IMR-90 (cell line): ENCODE data around the gene PAGE2. TPM values are rescaled to one million over a fixed set of nuclear protein-coding genes. Genes with fewer than 3 reads are reported as not detected.
A peak's percentile ranks its signal among the peaks of the same experiment; 100 is the strongest.

Experiments
- ATAC-seq: fragments of 200-7000 bp; cut with Tn5 transposase; 2 replicates; pipeline ENCODE4 v1.9.1; 2020; ENCODE audit warnings: low read depth, mild to moderate bottlenecking, moderate library complexity
- BruUV-seq: library from RNA; stranded (reverse); fragments of 400-500 nt; replicated peaks from 2 replicates; lab custom pipeline; 2021; lab: Mats Ljungman, UMichigan
- CTCF ChIA-PET: fragments of 300-600 bp; formaldehyde crosslinking; extraction: SDS; loops from one replicate; lab custom pipeline; 2021; ENCODE audit warnings: antibody characterized with exemption; lab: Yijun Ruan, JAX
- POLR2A ChIA-PET: fragments of 300-600 bp; sonication (Branson Sonifier 250); formaldehyde crosslinking; loops from one replicate; lab custom pipeline; 2022; ENCODE audit warnings: antibody characterized with exemption; ENCODE audit not compliant: unreplicated experiment; lab: Charles Lee
- DNase-seq: peaks from one replicate; pipeline ENCODE4 v3.0.0; 2013
- H2AFZ ChIP-seq: replicated peaks from 2 replicates; pipeline ENCODE3; 2013; ENCODE audit warnings: low read length, mild to moderate bottlenecking; ENCODE audit not compliant: poor library complexity
- H2AK5ac ChIP-seq: 2 replicates; pipeline ENCODE4 v1.6.1; 2013; ENCODE audit warnings: low read depth, low read length, inconsistent platforms
- H2AK9ac ChIP-seq: replicated peaks from 2 replicates; pipeline ENCODE3; 2013; ENCODE audit warnings: mild to moderate bottlenecking, low read depth, low read length, moderate library complexity; ENCODE audit not compliant: poor library complexity
- H2BK120ac ChIP-seq: 2 replicates; pipeline ENCODE4 v1.6.1; 2013; ENCODE audit warnings: low read depth, low read length, inconsistent platforms
- H2BK15ac ChIP-seq: 3 replicates; pipeline ENCODE4 v1.6.1; 2013; ENCODE audit warnings: low read depth, low read length, inconsistent platforms
- H2BK20ac ChIP-seq: 2 replicates; pipeline ENCODE4 v1.6.1; 2013; ENCODE audit warnings: low read depth, mild to moderate bottlenecking, inconsistent platforms, low read length, moderate library complexity
- H2BK5ac ChIP-seq: 2 replicates; pipeline ENCODE4 v1.6.1; 2013; ENCODE audit warnings: mild to moderate bottlenecking, low read depth, low read length, inconsistent platforms; ENCODE audit not compliant: poor library complexity, severe bottlenecking
- H3K14ac ChIP-seq: replicated peaks from 2 replicates; pipeline ENCODE4 v1.6.1; 2013; ENCODE audit warnings: low read depth, low read length, inconsistent platforms
- H3K18ac ChIP-seq: 2 replicates; pipeline ENCODE4 v1.6.1; 2013; ENCODE audit warnings: low read depth, low read length, control low read depth
- H3K23ac ChIP-seq: 2 replicates; pipeline ENCODE4 v1.6.1; 2013; ENCODE audit warnings: low read depth, low read length, inconsistent platforms
- H3K27ac ChIP-seq: 2 replicates; pipeline ENCODE4 v1.5.1; 2013; ENCODE audit warnings: mild to moderate bottlenecking, control low read depth, low read length; ENCODE audit not compliant: insufficient read depth
- H3K27me3 ChIP-seq: 2 replicates; pipeline ENCODE4 v1.6.1; 2013; ENCODE audit warnings: low read length; ENCODE audit not compliant: control insufficient read depth, insufficient read depth
- H3K36me3 ChIP-seq: 2 replicates; pipeline ENCODE4 v1.6.1; 2013; ENCODE audit warnings: low read length, mixed read lengths; ENCODE audit not compliant: control insufficient read depth, insufficient read depth
- H3K4ac ChIP-seq: 2 replicates; pipeline ENCODE4 v1.6.1; 2013; ENCODE audit warnings: low read depth, low read length, inconsistent platforms
- H3K4me1 ChIP-seq: 2 replicates; pipeline ENCODE4 v1.6.1; 2013; ENCODE audit warnings: low read length, mixed read lengths; ENCODE audit not compliant: control insufficient read depth, insufficient read depth
- H3K4me2 ChIP-seq: 2 replicates; pipeline ENCODE4 v1.6.1; 2013; ENCODE audit warnings: low read depth, mild to moderate bottlenecking, control low read depth, low read length, moderate library complexity
- H3K4me3 ChIP-seq: 2 replicates; pipeline ENCODE4 v1.5.1; 2013; ENCODE audit warnings: low read depth, mild to moderate bottlenecking, control low read depth, low read length, moderate library complexity; ENCODE audit not compliant: insufficient read depth
- H3K56ac ChIP-seq: 2 replicates; pipeline ENCODE4 v1.6.1; 2013; ENCODE audit warnings: low read length, inconsistent platforms; ENCODE audit not compliant: insufficient read depth; ENCODE audit errors: extremely low read depth
- H3K79me1 ChIP-seq, 2 experiments: 2 replicates each; pipeline ENCODE4 v1.6.1; 2013; ENCODE audit warnings: low read length in 2 of 2, inconsistent platforms in 1 of 2, low read depth in 1 of 2
- H3K9ac ChIP-seq: 2 replicates; pipeline ENCODE4 v1.6.1; 2013; ENCODE audit warnings: low read depth, low read length, control low read depth
- H3K9me1 ChIP-seq: 2 replicates; pipeline ENCODE4 v1.6.1; 2013; ENCODE audit warnings: low read length, inconsistent platforms; ENCODE audit not compliant: insufficient read depth
- H3K9me3 ChIP-seq: 2 replicates; pipeline ENCODE4 v1.6.1; 2013; ENCODE audit warnings: low read length; ENCODE audit not compliant: control insufficient read depth, insufficient read depth
- H4K20me1 ChIP-seq: 2 replicates; pipeline ENCODE4 v1.6.1; 2013; ENCODE audit warnings: low read length, inconsistent platforms; ENCODE audit not compliant: insufficient read depth
- H4K5ac ChIP-seq: 2 replicates; pipeline ENCODE4 v1.6.1; 2013; ENCODE audit warnings: mild to moderate bottlenecking, low read depth, low read length, control low read depth
- H4K8ac ChIP-seq, 2 experiments: 2 replicates each; pipeline ENCODE4 v1.6.1; 2013; ENCODE audit warnings: low read depth in 2 of 2, low read length in 2 of 2, control low read depth in 1 of 2, inconsistent platforms in 1 of 2
- H4K91ac ChIP-seq: 2 replicates; pipeline ENCODE4 v1.6.1; 2013; ENCODE audit warnings: low read depth, low read length, inconsistent platforms; ENCODE audit not compliant: insufficient read depth
- CHD1 ChIP-seq: IDR thresholded peaks from 2 replicates; pipeline ENCODE4 v1.6.1; 2012; ENCODE audit warnings: low read depth, low read length, improper control_type of control experiment
- POLR2A ChIP-seq: IDR thresholded peaks from 2 replicates; pipeline ENCODE4 v1.6.1; 2012; ENCODE audit warnings: mild to moderate bottlenecking, low read depth, low read length
- RAD21 ChIP-seq: IDR thresholded peaks from 2 replicates; pipeline ENCODE4 v1.6.1; 2012; ENCODE audit warnings: low read length, improper control_type of control experiment
- RFX5 ChIP-seq: IDR thresholded peaks from 2 replicates; pipeline ENCODE4 v1.8.0; 2012; ENCODE audit warnings: low read depth, mild to moderate bottlenecking, low read length, moderate library complexity
- WGBS, 2 experiments: methylation state at CpG; one replicate each; pipeline versions ENCODE4 v1.1.5 to v1.1.7; 2013; ENCODE audit warnings: missing lambda C conversion rate in 2 of 2; ENCODE audit not compliant: insufficient read length in 1 of 2; ENCODE audit errors: extremely low coverage in 2 of 2; 5-methylcytosine and 5-hydroxymethylcytosine counted together
- dilution Hi-C: fragments of 300-500 bp; cut with HindIII; formaldehyde crosslinking; loops from one replicate; pipeline ENCODE4 v1.14.3; 2018; ENCODE audit warnings: low sequenced_read_pairs; ENCODE audit not compliant: unreplicated experiment
- in situ Hi-C: fragments of 300-500 bp; cut with MboI; formaldehyde crosslinking; loops from 3 replicates; pipeline ENCODE4 v1.14.3; 2019; ENCODE audit warnings: low sequenced_read_pairs, inconsistent platforms, mixed read lengths
- intact Hi-C: fragments of 100-400 bp; cut with micrococcal nuclease; formaldehyde crosslinking; loops from 2 replicates; pipeline ENCODE4 v1.10.0; 2022
- polyA plus RNA-seq, 3 experiments: library from polyadenylated mRNA; depleted of rRNA; stranded (reverse); fragments of >200 nt; gene quantifications; 2 replicates each; pipeline ENCODE4 v1.2.3, GENCODE V29; 2012; ENCODE audit warnings: low replicate concordance in 1 of 3
- total RNA-seq: library from RNA; depleted of rRNA; stranded (reverse); fragments of >200 nt; gene quantifications from 2 replicates; pipeline ENCODE4 v1.2.3, GENCODE V29; 2012
- TF ChIP-seq, protein P1 (sequence below): conservative IDR thresholded peaks from 2 replicates; pipeline ENCODE4 v1.5.1; 2012; ENCODE audit warnings: mild to moderate bottlenecking, low read depth, low read length, improper control_type of control experiment

Gene PAGE2
- total and polyA plus RNA-seq, 2 of the 4 experiments (the other 2 are of a cell fraction): not detected

DNA sequence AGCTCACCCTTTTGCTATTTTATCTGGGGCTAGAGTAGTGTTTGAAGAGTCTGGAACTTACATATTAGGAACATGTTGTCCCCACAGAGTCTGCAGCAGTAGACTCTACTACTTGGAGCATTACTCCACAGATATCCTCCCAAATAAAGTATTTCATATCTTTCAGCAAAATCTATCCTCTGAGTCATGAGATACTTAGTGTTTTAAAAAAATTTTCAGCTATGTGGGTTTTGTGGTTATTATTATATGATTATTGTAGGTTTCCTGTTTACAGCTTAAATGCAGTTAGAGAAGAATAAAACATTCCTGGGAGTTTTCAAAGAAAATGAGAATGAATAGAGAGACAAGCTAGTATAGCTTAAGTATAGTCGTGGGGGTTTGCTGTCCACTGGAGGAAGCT, 30.9 kb downstream of the PAGE2 start:
- no TSS peak for BruUV-seq
- peaks cover 8% of the 10 kb centered on the region for H3K27me3 ChIP-seq
- H3K23ac ChIP-seq: no peak overlapping the region
- no peak overlapping the region for H3K27ac ChIP-seq
- no peak overlapping the region for H3K4me3 ChIP-seq
- H2BK5ac ChIP-seq: no peak overlapping the region
- peak; percentile 49 for ATAC-seq
- H4K5ac ChIP-seq: no peak overlapping the region
- no peak overlapping the region for H2AK5ac ChIP-seq
- no peaks in the 10 kb centered on the region for H3K9me3 ChIP-seq
- H4K91ac ChIP-seq: no peak overlapping the region
- no peak overlapping the region for H3K56ac ChIP-seq
- no peak overlapping the region for H3K4me2 ChIP-seq
- H2BK15ac ChIP-seq: no peak overlapping the region
- intact Hi-C loops: no loop called here
- no peaks in the 10 kb centered on the region for H3K36me3 ChIP-seq
- H3K4ac ChIP-seq: no peak overlapping the region
- H4K8ac ChIP-seq: no peak overlapping the region
- in situ Hi-C loops: no loop called here
- no CpG with 5 or more reads among the region's 1 CpG for WGBS, 2 experiments
- dilution Hi-C loops: no loop called here
- no peak overlapping the region for H2AFZ ChIP-seq
- H3K4me1 ChIP-seq: no peaks in the 10 kb centered on the region
- CTCF ChIA-PET: no interaction called here
- no peak overlapping the region for H3K18ac ChIP-seq
- H3K9ac ChIP-seq: no peak overlapping the region
- H2AK9ac ChIP-seq: no peak overlapping the region
- no peak overlapping the region for H2BK120ac ChIP-seq
- no peaks in the 10 kb centered on the region for H4K20me1 ChIP-seq
- no peaks in the 10 kb centered on the region for H3K79me1 ChIP-seq
- no peaks in the 10 kb centered on the region for H3K9me1 ChIP-seq
- H3K14ac ChIP-seq: no peak overlapping the region
- TF ChIP-seq, protein P1, sequence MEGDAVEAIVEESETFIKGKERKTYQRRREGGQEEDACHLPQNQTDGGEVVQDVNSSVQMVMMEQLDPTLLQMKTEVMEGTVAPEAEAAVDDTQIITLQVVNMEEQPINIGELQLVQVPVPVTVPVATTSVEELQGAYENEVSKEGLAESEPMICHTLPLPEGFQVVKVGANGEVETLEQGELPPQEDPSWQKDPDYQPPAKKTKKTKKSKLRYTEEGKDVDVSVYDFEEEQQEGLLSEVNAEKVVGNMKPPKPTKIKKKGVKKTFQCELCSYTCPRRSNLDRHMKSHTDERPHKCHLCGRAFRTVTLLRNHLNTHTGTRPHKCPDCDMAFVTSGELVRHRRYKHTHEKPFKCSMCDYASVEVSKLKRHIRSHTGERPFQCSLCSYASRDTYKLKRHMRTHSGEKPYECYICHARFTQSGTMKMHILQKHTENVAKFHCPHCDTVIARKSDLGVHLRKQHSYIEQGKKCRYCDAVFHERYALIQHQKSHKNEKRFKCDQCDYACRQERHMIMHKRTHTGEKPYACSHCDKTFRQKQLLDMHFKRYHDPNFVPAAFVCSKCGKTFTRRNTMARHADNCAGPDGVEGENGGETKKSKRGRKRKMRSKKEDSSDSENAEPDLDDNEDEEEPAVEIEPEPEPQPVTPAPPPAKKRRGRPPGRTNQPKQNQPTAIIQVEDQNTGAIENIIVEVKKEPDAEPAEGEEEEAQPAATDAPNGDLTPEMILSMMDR: no peak
- TF ChIP-seq RAD21 (no peak), RFX5 (no peak), CHD1 (no peak), POLR2A (no peak)
- DNase-seq: peak; percentile 3
- POLR2A ChIA-PET: no interaction called here
- H2BK20ac ChIP-seq: no peak overlapping the region
